Endodermal cell (in vitro differentiated cells): ENCODE measurements around the gene NDUFAB1. TPM values are rescaled to one million over a fixed set of nuclear protein-coding genes. Genes with fewer than 3 reads are reported as not detected.
"Not testable (repeated sequence)": the region's sequence is repeated elsewhere in the genome, so short reads cannot be mapped to it uniquely, and the experiment has no call there.

Experiments used
- DNase-seq: peaks from one replicate; pipeline ENCODE4 v3.0.0-alpha.2; 2017
- H3K27ac ChIP-seq: 2 replicates; pipeline ENCODE4 v1.5.1; 2013; ENCODE audit warnings: mild to moderate bottlenecking, low read depth, low read length, moderate library complexity
- H3K27me3 ChIP-seq: 2 replicates; pipeline ENCODE4 v1.6.1; 2013; ENCODE audit warnings: mild to moderate bottlenecking, low read length, moderate library complexity; ENCODE audit not compliant: insufficient read depth, control insufficient read depth, poor library complexity, severe bottlenecking
- H3K36me3 ChIP-seq: 2 replicates; pipeline ENCODE4 v1.7.0; 2013; ENCODE audit warnings: mild to moderate bottlenecking, low read length, moderate library complexity; ENCODE audit not compliant: control insufficient read depth, insufficient read depth
- H3K4me1 ChIP-seq: one replicate; pipeline ENCODE4 v1.7.0; 2013; ENCODE audit warnings: low read length; ENCODE audit not compliant: control insufficient read depth, insufficient read depth
- H3K4me3 ChIP-seq: 2 replicates; pipeline ENCODE4 v1.5.1; 2013; ENCODE audit warnings: mild to moderate bottlenecking, low read length, moderate library complexity
- H3K9ac ChIP-seq: 2 replicates; pipeline ENCODE4 v1.6.1; 2013; ENCODE audit warnings: mild to moderate bottlenecking, low read length, moderate library complexity; ENCODE audit not compliant: poor library complexity, severe bottlenecking; ENCODE audit errors: extremely low read depth
- H3K9me3 ChIP-seq: 2 replicates; pipeline ENCODE4 v1.6.1; 2013; ENCODE audit warnings: mild to moderate bottlenecking, low read length, moderate library complexity; ENCODE audit not compliant: control insufficient read depth
- H3K27ac Mint-ChIP-seq: 2 replicates; pipeline ENCODE4 v1.8.0; 2020; ENCODE audit warnings: mixed read lengths
- H3K27me3 Mint-ChIP-seq: 2 replicates; pipeline ENCODE4 v1.8.0; 2021; ENCODE audit warnings: mild to moderate bottlenecking, mixed read lengths; ENCODE audit not compliant: insufficient read depth
- H3K36me3 Mint-ChIP-seq: 2 replicates; pipeline ENCODE4 v1.8.0; 2020; ENCODE audit warnings: low read depth, mixed read lengths
- H3K4me1 Mint-ChIP-seq: 2 replicates; pipeline ENCODE4 v1.8.0; 2020; ENCODE audit warnings: mixed read lengths
- H3K4me3 Mint-ChIP-seq: 2 replicates; pipeline ENCODE4 v1.8.0; 2020; ENCODE audit warnings: mild to moderate bottlenecking, moderate library complexity, mixed read lengths
- H3K9me3 Mint-ChIP-seq: 2 replicates; pipeline ENCODE4 v1.8.0; 2020; ENCODE audit warnings: mild to moderate bottlenecking, mixed read lengths
- WGBS, 2 experiments: methylation state at CpG; one replicate each; pipeline versions ENCODE4 v1.1.5 to v1.1.7; 2013; ENCODE audit warnings: missing lambda C conversion rate in 2 of 2, mixed read lengths in 1 of 2; ENCODE audit not compliant: insufficient coverage in 1 of 2, insufficient read length in 1 of 2; 5-methylcytosine and 5-hydroxymethylcytosine counted together
- total RNA-seq, 2 donors: library from RNA; stranded (reverse); fragmentation: NEBNext Ultra II Directional in 1 of 2; extraction: Animal tissue kit (Norgen Biotek cat#: 25700) in 1 of 2; gene quantifications; 2 replicates in 1 of 2; 3 replicates in 1 of 2; pipeline ENCODE4 v1.2.1, GENCODE V29; 2021
- TF ChIP-seq, protein P1 (sequence below): fragments of 200-600 bp; sonication (generic); conservative IDR thresholded peaks from 2 replicates; pipeline ENCODE4 v1.5.0; 2021; ENCODE audit warnings: antibody characterized with exemption, mild to moderate bottlenecking

NDUFAB1 gene
- total RNA-seq, 2 donors from 2014 or later = 106 to 120 TPM

DNA sequence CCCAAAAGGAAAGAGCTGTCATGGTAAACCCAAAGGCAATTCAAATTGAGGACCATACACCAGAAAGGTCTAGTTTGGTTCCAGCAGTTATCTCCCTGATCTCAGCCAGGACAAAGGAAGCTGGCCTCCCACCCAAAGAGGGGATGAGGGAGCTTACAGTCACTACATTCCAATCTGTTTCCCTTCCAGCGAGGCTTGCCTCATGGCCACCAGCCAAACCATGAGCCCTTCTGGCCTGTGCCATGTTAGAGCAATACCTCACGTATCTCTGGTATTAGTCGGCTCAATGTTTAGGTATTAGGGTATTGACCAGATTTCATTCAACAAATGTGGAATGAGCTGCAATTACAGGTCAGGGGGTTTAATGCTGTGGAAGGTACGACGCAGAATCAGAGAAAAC is 8.4 kb downstream of the NDUFAB1 start:
- no peaks in the 10 kb centered on the region for H3K27me3 ChIP-seq
- Mint-ChIP-seq H3K27ac (peak overlapping the region; percentile 61), H3K27me3 (no peaks in the 10 kb centered on the region), H3K4me3 (no peak overlapping the region), H3K4me1 (no peaks in the 10 kb centered on the region), H3K36me3 (peaks cover 70% of the 10 kb centered on the region), H3K9me3 (no peaks in the 10 kb centered on the region)
- 95 to 97% methylated on average over 4 to 5 of the region's 5 CpGs for whole genome bisulfite sequencing, 2 experiments
- H3K4me3 ChIP-seq = no peak overlapping the region
- H3K36me3 ChIP-seq = peaks cover 83% of the 10 kb centered on the region
- no peak overlapping the region for H3K9ac ChIP-seq
- no peak for DNase-seq
- TF ChIP-seq, protein P1, sequence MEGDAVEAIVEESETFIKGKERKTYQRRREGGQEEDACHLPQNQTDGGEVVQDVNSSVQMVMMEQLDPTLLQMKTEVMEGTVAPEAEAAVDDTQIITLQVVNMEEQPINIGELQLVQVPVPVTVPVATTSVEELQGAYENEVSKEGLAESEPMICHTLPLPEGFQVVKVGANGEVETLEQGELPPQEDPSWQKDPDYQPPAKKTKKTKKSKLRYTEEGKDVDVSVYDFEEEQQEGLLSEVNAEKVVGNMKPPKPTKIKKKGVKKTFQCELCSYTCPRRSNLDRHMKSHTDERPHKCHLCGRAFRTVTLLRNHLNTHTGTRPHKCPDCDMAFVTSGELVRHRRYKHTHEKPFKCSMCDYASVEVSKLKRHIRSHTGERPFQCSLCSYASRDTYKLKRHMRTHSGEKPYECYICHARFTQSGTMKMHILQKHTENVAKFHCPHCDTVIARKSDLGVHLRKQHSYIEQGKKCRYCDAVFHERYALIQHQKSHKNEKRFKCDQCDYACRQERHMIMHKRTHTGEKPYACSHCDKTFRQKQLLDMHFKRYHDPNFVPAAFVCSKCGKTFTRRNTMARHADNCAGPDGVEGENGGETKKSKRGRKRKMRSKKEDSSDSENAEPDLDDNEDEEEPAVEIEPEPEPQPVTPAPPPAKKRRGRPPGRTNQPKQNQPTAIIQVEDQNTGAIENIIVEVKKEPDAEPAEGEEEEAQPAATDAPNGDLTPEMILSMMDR = no peak
- H3K4me1 ChIP-seq = no peaks in the 10 kb centered on the region
- no peaks in the 10 kb centered on the region for H3K9me3 ChIP-seq
- no peak overlapping the region for H3K27ac ChIP-seq

DNA sequence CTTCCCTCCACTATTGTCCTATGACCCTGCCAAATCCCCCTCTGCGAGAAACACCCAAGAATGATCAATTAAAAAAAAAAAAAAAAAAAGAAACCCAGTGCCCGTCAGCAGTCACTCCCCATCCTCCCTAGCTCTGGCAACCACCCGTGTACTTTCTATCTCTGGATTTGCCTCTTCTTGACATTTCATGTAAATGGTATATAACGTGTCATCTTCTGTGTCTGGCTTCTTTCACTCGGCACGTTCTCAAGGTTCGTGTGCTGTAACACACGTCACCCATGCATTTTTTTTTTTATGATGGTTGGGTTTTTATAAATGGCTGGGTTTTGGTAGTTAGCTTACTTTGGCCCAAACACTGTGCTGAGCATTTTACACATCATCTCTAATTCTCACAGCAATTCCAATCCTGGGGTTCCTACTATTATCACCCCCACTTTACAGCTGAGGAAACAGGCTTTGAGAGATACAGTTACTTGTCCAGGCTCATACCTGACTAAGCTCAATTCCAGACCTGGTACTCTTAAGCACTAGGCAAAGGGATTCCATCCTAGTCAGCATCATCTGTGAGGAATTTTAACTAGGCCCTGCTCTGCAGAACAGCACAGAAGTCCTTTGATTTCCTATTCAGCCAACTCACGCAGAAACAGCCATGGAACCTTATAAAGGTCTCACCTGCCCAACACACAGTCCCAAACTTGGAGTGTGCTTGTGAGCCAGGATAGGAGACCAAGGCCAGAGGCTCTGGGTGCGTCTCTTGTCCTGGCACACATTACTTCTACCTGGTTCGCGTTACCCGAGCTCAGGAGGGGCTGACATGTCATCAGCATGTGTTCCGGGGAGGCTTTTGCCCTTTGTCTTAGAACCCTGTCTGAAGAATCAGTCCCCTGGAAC is 11.7 kb downstream of the NDUFAB1 start:
- no peak overlapping the region for H3K4me3 Mint-ChIP-seq
- Histone ChIP-seq H3K4me1 (no peaks in the 10 kb centered on the region), H3K36me3 (peaks cover 79% of the 10 kb centered on the region), H3K9ac (no peak overlapping the region), H3K27me3 (no peaks in the 10 kb centered on the region), H3K27ac (no peak overlapping the region), H3K4me3 (no peak overlapping the region), H3K9me3 (no peaks in the 10 kb centered on the region)
- 93 to 98% methylated on average over 6 to 13 of the region's 14 CpGs for whole genome bisulfite sequencing, 2 experiments
- H3K27me3 Mint-ChIP-seq = no peaks in the 10 kb centered on the region
- no peak overlapping the region for H3K27ac Mint-ChIP-seq
- DNase-seq = no peak
- H3K9me3 Mint-ChIP-seq = no peaks in the 10 kb centered on the region
- no peaks in the 10 kb centered on the region for H3K4me1 Mint-ChIP-seq
- TF ChIP-seq, protein P1 = no peak
- peaks cover 68% of the 10 kb centered on the region for H3K36me3 Mint-ChIP-seq

DNA sequence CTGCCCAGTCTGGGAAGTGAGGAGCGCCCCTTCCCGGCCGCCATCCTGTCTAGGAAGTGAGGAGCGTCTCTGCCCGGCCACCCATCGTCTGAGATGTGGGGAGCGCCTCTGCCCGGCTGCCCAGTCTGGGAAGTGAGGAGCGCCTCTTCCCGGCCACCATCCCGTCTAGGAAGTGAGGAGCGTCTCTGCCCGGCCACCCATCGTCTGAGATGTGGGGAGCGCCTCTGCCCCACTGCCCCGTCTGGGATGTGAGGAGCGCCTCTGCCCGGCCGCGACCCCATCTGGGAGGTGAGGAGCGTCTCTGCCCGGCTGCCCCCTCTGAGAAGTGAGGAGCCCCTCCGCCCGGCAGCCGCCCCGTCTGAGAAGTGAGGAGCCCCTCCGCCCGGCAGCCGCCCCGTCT is 12.8 kb downstream of the NDUFAB1 start:
- peaks cover 65% of the 10 kb centered on the region for H3K36me3 Mint-ChIP-seq
- H3K4me1 Mint-ChIP-seq, H3K9ac ChIP-seq, H3K4me3 Mint-ChIP-seq, H3K4me1 ChIP-seq, H3K4me3 ChIP-seq, H3K27me3 ChIP-seq, H3K27ac ChIP-seq, H3K9me3 Mint-ChIP-seq, H3K27ac Mint-ChIP-seq, DNase-seq, H3K9me3 ChIP-seq, H3K27me3 Mint-ChIP-seq: not testable (repeated sequence)
- 93 to 96% methylated on average over 3 to 22 of the region's 30 CpGs for WGBS, 2 experiments
- H3K36me3 ChIP-seq = peaks cover 79% of the 10 kb centered on the region
